Skeletal muscle satellite cell (primary cell): ENCODE data around the gene AMER1.

Experiments
- H3K27me3 ChIP-seq: 2 replicates; pipeline ENCODE4 v1.7.0; 2013; ENCODE audit warnings: low read length; ENCODE audit not compliant: control insufficient read depth, insufficient read depth
- H3K36me3 ChIP-seq: 2 replicates; pipeline ENCODE4 v1.7.0; 2013; ENCODE audit warnings: mild to moderate bottlenecking, control low read depth, low read length; ENCODE audit not compliant: insufficient read depth
- H3K4me1 ChIP-seq: 2 replicates; pipeline ENCODE4 v1.7.0; 2013; ENCODE audit warnings: low read length; ENCODE audit not compliant: control insufficient read depth, insufficient read depth
- H3K4me2 ChIP-seq: 2 replicates; pipeline ENCODE4 v1.7.0; 2013; ENCODE audit warnings: mild to moderate bottlenecking, low read length
- H3K4me3 ChIP-seq: 2 replicates; pipeline ENCODE4 v1.7.0; 2013; ENCODE audit warnings: low read length
- H3K9ac ChIP-seq: 2 replicates; pipeline ENCODE4 v1.7.0; 2013; ENCODE audit warnings: mild to moderate bottlenecking, low read depth, low read length, moderate library complexity
- H3K9me3 ChIP-seq: replicated peaks from 2 replicates; pipeline ENCODE4 v1.7.0; 2013; ENCODE audit warnings: mild to moderate bottlenecking, control low read depth, low read length

The AMER1 gene

GRCh38 chrX:64196606-64197005 lies 8.9 kb downstream of the AMER1 start:
- no peaks in the 10 kb centered on the region for H3K27me3 ChIP-seq
- H3K36me3 ChIP-seq = no peaks in the 10 kb centered on the region
- no peak overlapping the region for H3K9ac ChIP-seq
- H3K4me2 ChIP-seq = no peak overlapping the region
- no peak overlapping the region for H3K4me3 ChIP-seq
- H3K9me3 ChIP-seq = no peaks in the 10 kb centered on the region
- H3K4me1 ChIP-seq = no peaks in the 10 kb centered on the region

- no peaks in the 10 kb centered on the region for H3K27me3 ChIP-seq
- H3K4me2 ChIP-seq = no peak overlapping the region
- no peak overlapping the region for H3K4me3 ChIP-seq
- H3K4me1 ChIP-seq = no peaks in the 10 kb centered on the region
- H3K9ac ChIP-seq = no peak overlapping the region
- H3K36me3 ChIP-seq = no peaks in the 10 kb centered on the region
- H3K9me3 ChIP-seq = no peaks in the 10 kb centered on the region
Observed at GRCh38 chrX:64195862-64196261, 9.6 kb downstream of the AMER1 start.

- no peaks in the 10 kb centered on the region for H3K9me3 ChIP-seq
- H3K4me2 ChIP-seq = no peak overlapping the region
- no peaks in the 10 kb centered on the region for H3K4me1 ChIP-seq
- no peaks in the 10 kb centered on the region for H3K27me3 ChIP-seq
- H3K36me3 ChIP-seq = no peaks in the 10 kb centered on the region
- H3K9ac ChIP-seq = no peak overlapping the region
- no peak overlapping the region for H3K4me3 ChIP-seq
Observed at GRCh38 chrX:64192673-64193072, 12.8 kb downstream of the AMER1 start.

- H3K9ac ChIP-seq = no peak overlapping the region
- no peaks in the 10 kb centered on the region for H3K27me3 ChIP-seq
- no peaks in the 10 kb centered on the region for H3K36me3 ChIP-seq
- no peaks in the 10 kb centered on the region for H3K9me3 ChIP-seq
- H3K4me2 ChIP-seq = no peak overlapping the region
- H3K4me3 ChIP-seq = no peak overlapping the region
- no peaks in the 10 kb centered on the region for H3K4me1 ChIP-seq
Observed at GRCh38 chrX:64192040-64192439, 13.5 kb downstream of the AMER1 start.

GRCh38 chrX:64191281-64192010 lies 14.1 kb downstream of the AMER1 start:
- Histone ChIP-seq H3K4me3 (no peak overlapping the region), H3K9me3 (no peaks in the 10 kb centered on the region), H3K4me2 (no peak overlapping the region), H3K4me1 (no peaks in the 10 kb centered on the region), H3K36me3 (no peaks in the 10 kb centered on the region), H3K27me3 (no peaks in the 10 kb centered on the region), H3K9ac (no peak overlapping the region)

- H3K4me3 ChIP-seq = no peak overlapping the region
- H3K9me3 ChIP-seq = no peaks in the 10 kb centered on the region
- H3K36me3 ChIP-seq = no peaks in the 10 kb centered on the region
- H3K9ac ChIP-seq = no peak overlapping the region
- no peaks in the 10 kb centered on the region for H3K4me1 ChIP-seq
- no peak overlapping the region for H3K4me2 ChIP-seq
- H3K27me3 ChIP-seq = no peaks in the 10 kb centered on the region
Observed at GRCh38 chrX:64190136-64190740, 15.3 kb downstream of the AMER1 start.

- Histone ChIP-seq H3K27me3 (no peaks in the 10 kb centered on the region), H3K9ac (no peak overlapping the region), H3K36me3 (no peaks in the 10 kb centered on the region), H3K9me3 (no peaks in the 10 kb centered on the region), H3K4me2 (no peak overlapping the region), H3K4me1 (no peaks in the 10 kb centered on the region), H3K4me3 (no peak overlapping the region)
Observed at GRCh38 chrX:64188901-64189300, 16.6 kb downstream of the AMER1 start.

- H3K36me3 ChIP-seq = no peaks in the 10 kb centered on the region
Observed at GRCh38 chrX:64187762-64188150, 17.8 kb downstream of the AMER1 start.

GRCh38 chrX:64186974-64187761 lies 18.3 kb downstream of the AMER1 start:
- no peak overlapping the region for H3K4me2 ChIP-seq
- no peaks in the 10 kb centered on the region for H3K4me1 ChIP-seq
- no peak overlapping the region for H3K4me3 ChIP-seq
- no peaks in the 10 kb centered on the region for H3K9me3 ChIP-seq
- no peak overlapping the region for H3K9ac ChIP-seq
- H3K27me3 ChIP-seq = no peaks in the 10 kb centered on the region
- H3K36me3 ChIP-seq = no peaks in the 10 kb centered on the region

More at GRCh38 chrX:64187762-64188150, 17.8 kb downstream of the AMER1 start:
- H3K4me2 ChIP-seq = no peak overlapping the region
- H3K9ac ChIP-seq = no peak overlapping the region
- H3K4me1 ChIP-seq = no peaks in the 10 kb centered on the region
- H3K27me3 ChIP-seq = no peaks in the 10 kb centered on the region
- H3K4me3 ChIP-seq = no peak overlapping the region
- H3K9me3 ChIP-seq = no peaks in the 10 kb centered on the region

- Histone ChIP-seq H3K9me3 (no peaks in the 10 kb centered on the region), H3K4me2 (no peak overlapping the region), H3K9ac (no peak overlapping the region), H3K27me3 (no peaks in the 10 kb centered on the region), H3K4me3 (no peak overlapping the region), H3K36me3 (no peaks in the 10 kb centered on the region), H3K4me1 (no peaks in the 10 kb centered on the region)
Observed at GRCh38 chrX:64184396-64184795, 21.1 kb downstream of the AMER1 start.

GRCh38 chrX:64182208-64182607 lies 23.3 kb downstream of the AMER1 start:
- no peaks in the 10 kb centered on the region for H3K36me3 ChIP-seq
- H3K4me3 ChIP-seq = no peak overlapping the region
- H3K4me2 ChIP-seq = no peak overlapping the region
- H3K9me3 ChIP-seq = no peaks in the 10 kb centered on the region
- H3K9ac ChIP-seq = no peak overlapping the region
- no peaks in the 10 kb centered on the region for H3K4me1 ChIP-seq
- H3K27me3 ChIP-seq = no peaks in the 10 kb centered on the region
